Activated T-helper 1 cell treated with anti-CD3 and anti-CD28 coated beads, Interleukin-12 subunit alpha, Interleukin-12 subunit beta, Interleukin-2, Interleukin-4 antibody, amounts not matched to agents 30 ng/mL and 10 ng/mL and 1 ng/mL, durations not matched to agents 14 hours and 24 hours and 36 hours (primary cell): ENCODE measurements around the gene KLK2. TPM values are rescaled to one million over a fixed set of nuclear protein-coding genes. Genes with fewer than 3 reads are reported as not detected.

Source experiments
- DNase-seq: peaks from one replicate; pipeline ENCODE4 v3.0.0; 2021; ENCODE audit warnings: low spot score
- H3K27ac Mint-ChIP-seq: one replicate; pipeline ENCODE4 v1.8.0; 2021; ENCODE audit warnings: mild to moderate bottlenecking, mixed read lengths
- H3K27me3 Mint-ChIP-seq: one replicate; pipeline ENCODE4 v1.8.0; 2022; ENCODE audit warnings: mild to moderate bottlenecking, moderate library complexity, mixed read lengths; ENCODE audit not compliant: insufficient read depth
- H3K36me3 Mint-ChIP-seq: one replicate; pipeline ENCODE4 v1.8.0; 2021; ENCODE audit warnings: low read depth, mixed read lengths
- H3K4me1 Mint-ChIP-seq: one replicate; pipeline ENCODE4 v1.8.0; 2021; ENCODE audit warnings: low read depth, mixed read lengths
- H3K4me3 Mint-ChIP-seq: one replicate; pipeline ENCODE4 v1.8.0; 2021; ENCODE audit warnings: mild to moderate bottlenecking, moderate library complexity, mixed read lengths
- H3K9me3 Mint-ChIP-seq: one replicate; pipeline ENCODE4 v1.8.0; 2021; ENCODE audit warnings: mixed read lengths
- intact Hi-C: fragments of 100-400 bp; cut with micrococcal nuclease; formaldehyde crosslinking; loops from one replicate; pipeline ENCODE4 v1.15.1; 2024
- total RNA-seq: library from RNA; stranded (reverse); gene quantifications from 2 replicates; pipeline ENCODE4 v1.2.3, GENCODE V29; 2022

KLK2 gene
- not detected in 2 replicates for total RNA-seq

GRCh38 chr19:50873056-50873455 lies at the start of gene KLK2:
Gene KLK2, plus strand, starts transcription at chr19:50873439. Its CDS starts 35 bp downstream, at chr19:50873474.
- Mint-ChIP-seq H3K36me3 (no peaks in the 10 kb centered on the region), H3K4me1 (no peaks in the 10 kb centered on the region), H3K9me3 (no peaks in the 10 kb centered on the region), H3K27me3 (peaks cover 7% of the 10 kb centered on the region), H3K27ac (no peak within 1 kb of the TSS), H3K4me3 (no peak within 1 kb of the TSS)
- intact Hi-C loops, result no loop called here
- no peak for DNase-seq

- Mint-ChIP-seq H3K4me1 (no peaks in the 10 kb centered on the region), H3K4me3 (no peak overlapping the region), H3K27ac (no peak overlapping the region), H3K36me3 (no peaks in the 10 kb centered on the region), H3K27me3 (peaks cover 19% of the 10 kb centered on the region), H3K9me3 (no peaks in the 10 kb centered on the region)
- intact Hi-C loops, result no loop called here
- no peak for DNase-seq
These were observed 46.6 kb upstream of the KLK2 start for GRCh38 chr19:50826492-50827240.

GRCh38 chr19:50827476-50827875 lies 45.8 kb upstream of the KLK2 start:
- no peaks in the 10 kb centered on the region for H3K36me3 Mint-ChIP-seq
- no peak overlapping the region for H3K4me3 Mint-ChIP-seq
- peaks cover 18% of the 10 kb centered on the region for H3K27me3 Mint-ChIP-seq
- DNase-seq, result no peak
- no peak overlapping the region for H3K27ac Mint-ChIP-seq
- intact Hi-C loops, result no loop called here
- no peaks in the 10 kb centered on the region for H3K9me3 Mint-ChIP-seq
- no peaks in the 10 kb centered on the region for H3K4me1 Mint-ChIP-seq

- H3K36me3 Mint-ChIP-seq, result no peaks in the 10 kb centered on the region
- intact Hi-C loops, result no loop called here
- DNase-seq, result no peak
- H3K27ac Mint-ChIP-seq, result no peak overlapping the region
- H3K4me3 Mint-ChIP-seq, result no peak overlapping the region
- H3K27me3 Mint-ChIP-seq, result peaks cover 18% of the 10 kb centered on the region
- H3K9me3 Mint-ChIP-seq, result no peaks in the 10 kb centered on the region
- no peaks in the 10 kb centered on the region for H3K4me1 Mint-ChIP-seq
These were observed 43.4 kb upstream of the KLK2 start for GRCh38 chr19:50829801-50830200.

GRCh38 chr19:50830266-50831025 lies 42.8 kb upstream of the KLK2 start:
- H3K36me3 Mint-ChIP-seq, result no peaks in the 10 kb centered on the region
- H3K4me1 Mint-ChIP-seq, result peaks cover 5% of the 10 kb centered on the region
- H3K27me3 Mint-ChIP-seq, result peaks cover 23% of the 10 kb centered on the region
- H3K9me3 Mint-ChIP-seq, result no peaks in the 10 kb centered on the region
- no peak overlapping the region for H3K27ac Mint-ChIP-seq
- H3K4me3 Mint-ChIP-seq, result no peak overlapping the region
- intact Hi-C loops, result no loop called here
- DNase-seq, result no peak

- Mint-ChIP-seq H3K4me3 (no peak overlapping the region), H3K4me1 (peaks cover 7% of the 10 kb centered on the region), H3K27me3 (peaks cover 23% of the 10 kb centered on the region), H3K9me3 (no peaks in the 10 kb centered on the region), H3K27ac (no peak overlapping the region), H3K36me3 (no peaks in the 10 kb centered on the region)
- no peak for DNase-seq
- intact Hi-C loops, result no loop called here
These were observed 42.2 kb upstream of the KLK2 start for GRCh38 chr19:50831026-50831396.

GRCh38 chr19:50832666-50833065 lies 40.6 kb upstream of the KLK2 start:
- H3K9me3 Mint-ChIP-seq, result no peaks in the 10 kb centered on the region
- no peaks in the 10 kb centered on the region for H3K36me3 Mint-ChIP-seq
- peaks cover 12% of the 10 kb centered on the region for H3K4me1 Mint-ChIP-seq
- intact Hi-C loops, result no loop called here
- peaks cover 25% of the 10 kb centered on the region for H3K27me3 Mint-ChIP-seq
- DNase-seq, result no peak
- no peak overlapping the region for H3K27ac Mint-ChIP-seq
- no peak overlapping the region for H3K4me3 Mint-ChIP-seq

- peaks cover 15% of the 10 kb centered on the region for H3K4me1 Mint-ChIP-seq
- no peak within 1 kb of the TSS for H3K27ac Mint-ChIP-seq
- peaks cover 28% of the 10 kb centered on the region for H3K27me3 Mint-ChIP-seq
- H3K4me3 Mint-ChIP-seq, result no peak within 1 kb of the TSS
- no peaks in the 10 kb centered on the region for H3K36me3 Mint-ChIP-seq
- DNase-seq, result no peak
- intact Hi-C loops, result no loop called here
- no peaks in the 10 kb centered on the region for H3K9me3 Mint-ChIP-seq
These were observed 40.0 kb upstream of the KLK2 start, which contains the start of gene KLK15 for GRCh38 chr19:50833117-50833801. Gene KLK15, minus strand, starts transcription at chr19:50833574. Its CDS starts 2,082 bp downstream, at chr19:50831492.

GRCh38 chr19:50833802-50834167 lies 39.5 kb upstream of the KLK2 start:
- Mint-ChIP-seq H3K4me1 (peaks cover 16% of the 10 kb centered on the region), H3K36me3 (no peaks in the 10 kb centered on the region), H3K27ac (no peak overlapping the region), H3K9me3 (no peaks in the 10 kb centered on the region), H3K4me3 (no peak overlapping the region), H3K27me3 (peaks cover 29% of the 10 kb centered on the region)
- intact Hi-C loops, result no loop called here
- no peak for DNase-seq

GRCh38 chr19:50835103-50835784 lies 38.0 kb upstream of the KLK2 start:
- Mint-ChIP-seq H3K27ac (no peak overlapping the region), H3K4me3 (peak overlapping the region; percentile 84), H3K9me3 (no peaks in the 10 kb centered on the region), H3K27me3 (peaks cover 31% of the 10 kb centered on the region), H3K36me3 (no peaks in the 10 kb centered on the region), H3K4me1 (peaks cover 16% of the 10 kb centered on the region)
- no peak for DNase-seq
- intact Hi-C loops, result no loop called here

GRCh38 chr19:50835785-50836542 lies 37.3 kb upstream of the KLK2 start:
- H3K9me3 Mint-ChIP-seq, result no peaks in the 10 kb centered on the region
- H3K36me3 Mint-ChIP-seq, result no peaks in the 10 kb centered on the region
- DNase-seq, result peak; percentile 78
- H3K27ac Mint-ChIP-seq, result no peak overlapping the region
- peak overlapping the region; percentile 84 for H3K4me3 Mint-ChIP-seq
- peaks cover 16% of the 10 kb centered on the region for H3K4me1 Mint-ChIP-seq
- intact Hi-C loops, result loop anchor here (1.0 kb wide), 2 partner anchors 19 to 32 kb away; no protein-coding TSS in a partner anchor
- H3K27me3 Mint-ChIP-seq, result peaks cover 31% of the 10 kb centered on the region
